ENCODE measurements around the gene FADS2.

The FADS2 gene

DNA sequence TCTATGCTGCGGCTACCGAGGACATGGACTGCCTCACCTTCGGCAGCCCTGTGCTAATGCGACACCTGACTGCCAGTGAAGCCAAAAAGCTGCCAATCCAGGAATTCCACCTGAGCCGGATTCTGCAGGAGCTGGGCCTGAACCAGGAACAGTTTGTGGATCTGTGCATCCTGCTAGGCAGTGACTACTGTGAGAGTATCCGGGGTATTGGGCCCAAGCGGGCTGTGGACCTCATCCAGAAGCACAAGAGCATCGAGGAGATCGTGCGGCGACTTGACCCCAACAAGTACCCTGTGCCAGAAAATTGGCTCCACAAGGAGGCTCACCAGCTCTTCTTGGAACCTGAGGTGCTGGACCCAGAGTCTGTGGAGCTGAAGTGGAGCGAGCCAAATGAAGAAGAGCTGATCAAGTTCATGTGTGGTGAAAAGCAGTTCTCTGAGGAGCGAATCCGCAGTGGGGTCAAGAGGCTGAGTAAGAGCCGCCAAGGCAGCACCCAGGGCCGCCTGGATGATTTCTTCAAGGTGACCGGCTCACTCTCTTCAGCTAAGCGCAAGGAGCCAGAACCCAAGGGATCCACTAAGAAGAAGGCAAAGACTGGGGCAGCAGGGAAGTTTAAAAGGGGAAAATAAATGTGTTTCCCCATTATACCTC is 32.1 kb upstream of the FADS2 start:
- no peak for DNase-seq (ENCODE audit: low read depth)

DNA sequence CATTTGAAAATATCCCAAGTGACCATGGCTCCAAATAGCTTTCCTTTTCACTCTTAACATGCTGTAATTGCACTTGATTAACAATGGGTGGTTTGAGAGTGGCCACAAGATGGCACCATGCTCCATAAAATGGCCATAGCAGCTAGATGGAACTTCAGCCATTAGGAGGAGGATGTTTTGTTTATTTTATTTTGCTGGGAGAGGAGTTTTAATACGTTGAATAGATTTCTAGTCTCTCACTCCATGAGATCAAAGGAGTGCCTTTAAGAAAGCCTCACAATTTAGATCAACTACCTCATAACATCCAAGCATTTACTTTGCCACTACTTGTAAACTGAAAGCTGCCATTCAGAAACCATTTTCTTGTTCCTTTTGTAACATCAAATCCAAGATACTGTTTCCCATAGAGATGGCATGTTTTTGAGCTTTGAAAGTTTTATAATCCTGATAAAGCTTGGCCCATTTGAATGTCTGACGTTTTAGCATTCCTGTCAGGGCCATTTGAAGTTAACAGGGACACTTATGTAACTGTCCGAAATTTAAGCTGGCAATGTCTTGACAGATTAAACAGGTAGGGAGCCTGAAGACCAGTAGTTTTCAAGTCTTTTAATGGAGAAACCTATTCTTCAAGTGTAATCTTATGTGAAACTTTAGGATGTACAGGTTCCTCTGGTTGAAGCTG is 30.7 kb upstream of the FADS2 start:
- DNase-seq (ENCODE audit: low read depth), result peak; percentile 38

DNA sequence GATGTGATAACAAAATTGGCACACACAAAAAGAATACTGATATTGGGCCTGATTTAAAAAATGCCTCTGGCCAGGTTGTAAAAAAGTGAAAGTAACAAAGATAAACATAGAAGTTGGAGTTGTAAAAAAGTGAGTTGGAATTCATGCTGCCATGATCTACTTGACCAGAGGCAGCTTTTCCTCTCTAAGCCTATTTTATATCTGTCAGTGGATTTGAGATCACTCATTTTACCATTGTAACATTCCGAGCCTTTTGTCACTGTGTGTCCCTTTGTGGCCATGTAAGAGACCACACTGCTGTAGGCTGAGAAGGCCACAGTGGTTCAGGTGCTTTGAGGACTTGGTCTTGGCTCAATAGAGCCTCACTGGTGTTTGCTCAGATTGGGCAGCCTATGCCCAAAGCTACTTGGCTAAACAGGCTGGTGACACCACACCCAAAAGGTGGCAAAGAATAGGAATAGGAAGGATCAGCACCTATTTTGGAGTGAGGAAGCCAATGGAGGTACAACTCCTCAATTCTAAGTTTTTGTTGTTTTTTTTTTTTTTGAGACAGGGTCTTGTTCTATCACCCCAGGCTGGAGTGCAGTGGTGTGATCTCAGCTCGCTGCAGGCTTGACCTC is 28.3 kb upstream of the FADS2 start:
- no peak for DNase-seq (ENCODE audit: low read depth)

DNA sequence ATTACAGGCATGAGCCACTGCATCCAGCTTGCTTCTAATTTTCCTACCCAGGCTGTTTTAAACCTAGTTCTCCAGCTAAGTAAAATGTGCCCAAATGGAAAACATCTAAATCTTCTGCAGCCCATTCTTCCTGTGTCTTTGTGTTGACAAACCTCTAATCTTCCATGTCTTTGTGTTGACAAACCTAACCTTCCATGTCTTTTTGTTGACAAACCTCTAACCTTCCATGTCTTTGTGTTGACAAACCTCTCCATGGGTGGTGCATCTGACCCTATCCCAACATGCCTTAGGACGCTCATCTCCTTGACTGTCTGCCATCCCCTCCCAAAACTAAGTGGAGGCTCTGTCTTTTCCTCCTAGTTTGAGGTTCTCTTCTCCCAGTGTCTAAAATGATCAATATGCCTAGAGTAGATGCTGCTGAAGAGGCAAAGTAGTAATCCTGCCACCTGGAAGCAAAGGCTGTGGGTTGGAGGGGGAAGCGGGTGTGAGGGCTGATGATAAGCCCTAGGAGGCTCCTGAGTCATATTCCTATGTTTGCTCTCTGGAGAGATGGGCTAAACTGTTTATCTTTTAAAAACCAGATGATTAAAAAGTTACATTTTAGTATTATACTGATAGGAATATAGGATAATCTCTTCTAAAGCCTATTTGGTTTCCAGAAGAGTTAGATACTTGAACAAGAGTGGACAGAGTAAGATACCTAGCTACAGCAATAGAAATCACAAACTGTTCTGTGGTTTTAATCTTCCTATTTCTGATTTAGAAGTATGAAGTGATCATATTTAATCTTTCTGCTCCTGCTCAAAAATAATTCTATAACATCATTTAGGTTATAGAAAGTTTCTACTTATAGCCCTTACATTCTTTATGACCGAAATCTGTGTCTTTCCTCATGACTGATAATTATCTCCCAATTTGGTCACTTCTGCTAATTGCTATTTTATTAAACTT is 27.5 kb upstream of the FADS2 start:
- DNase-seq (ENCODE audit: low read depth), result no peak

DNA sequence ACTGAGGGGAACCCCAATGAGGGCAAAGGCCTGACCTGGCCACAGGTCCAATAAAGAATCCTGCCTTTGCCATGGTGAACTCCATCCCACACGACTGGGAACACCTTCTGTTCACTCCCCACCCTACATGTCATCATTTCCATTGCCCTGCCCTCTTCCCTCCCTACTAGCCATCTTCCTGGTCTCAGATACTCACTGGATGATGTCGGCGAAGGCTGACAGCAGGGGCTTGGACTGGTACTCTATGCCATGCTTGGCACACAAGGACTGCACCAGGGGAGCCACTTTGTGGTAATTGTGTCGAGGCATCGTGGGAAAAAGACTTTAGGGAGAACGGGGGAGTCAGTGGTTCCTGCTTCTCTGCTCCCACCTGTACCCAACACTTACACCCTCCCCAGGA is 25.5 kb upstream of the FADS2 start:
- no peak for DNase-seq (ENCODE audit: low read depth)

DNA sequence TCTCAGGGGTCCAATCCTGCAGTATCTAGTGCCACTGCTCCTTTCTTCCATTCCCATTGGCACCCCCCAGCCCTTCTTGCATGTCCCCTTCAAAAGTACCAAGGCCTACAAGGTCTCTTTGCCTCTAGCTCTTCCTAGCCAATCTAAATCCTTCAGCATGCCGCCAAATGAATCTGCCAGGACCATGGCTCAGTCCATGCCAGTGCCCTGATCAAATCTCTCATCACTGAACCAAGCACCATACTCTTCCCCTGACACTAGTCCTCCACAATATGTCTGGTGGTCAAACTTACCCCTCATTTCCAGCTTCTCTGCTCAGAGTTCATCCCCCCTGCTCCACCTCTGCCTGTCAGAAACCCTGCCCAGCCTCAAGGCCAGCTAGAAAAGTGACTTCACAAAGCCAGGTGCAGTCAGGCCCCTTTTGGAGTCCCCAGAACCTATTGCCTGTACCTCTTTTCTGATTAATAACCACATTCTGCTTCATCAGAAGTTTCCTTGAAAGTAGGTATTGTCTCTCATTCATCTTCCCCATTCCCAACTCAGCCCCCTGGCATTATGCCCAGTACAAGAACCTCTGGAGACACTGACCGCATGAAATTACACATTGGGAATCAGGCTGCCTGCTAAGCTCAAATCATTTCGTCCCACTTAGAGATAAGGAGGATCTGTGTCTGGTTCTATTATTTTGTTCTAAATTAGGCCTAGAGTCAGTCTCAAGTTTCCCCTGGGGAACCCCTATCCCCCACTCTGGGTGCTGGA is 24.0 kb upstream of the FADS2 start:
- DNase-seq (ENCODE audit: low read depth), result no peak

DNA sequence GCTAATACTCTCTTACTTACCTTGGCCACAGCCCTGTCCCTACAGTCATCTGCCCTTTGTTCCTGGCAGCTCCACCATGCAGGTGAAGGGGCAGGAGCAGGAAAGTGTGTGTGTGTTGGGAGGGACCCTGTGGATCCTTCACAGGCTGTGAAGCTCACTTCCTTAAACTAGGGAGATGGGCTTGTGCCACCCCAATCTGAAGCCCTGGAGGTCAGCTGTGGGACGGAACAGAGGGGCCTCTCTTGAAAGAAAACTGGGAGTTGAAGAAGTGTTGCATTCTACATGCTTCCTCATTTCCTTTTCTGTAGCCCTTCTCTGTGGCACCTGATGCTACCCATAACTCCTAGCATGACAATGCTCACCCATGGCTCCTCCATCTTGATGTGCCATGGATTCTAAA is 23.0 kb upstream of the FADS2 start:
- no peak for DNase-seq (ENCODE audit: low read depth)

DNA sequence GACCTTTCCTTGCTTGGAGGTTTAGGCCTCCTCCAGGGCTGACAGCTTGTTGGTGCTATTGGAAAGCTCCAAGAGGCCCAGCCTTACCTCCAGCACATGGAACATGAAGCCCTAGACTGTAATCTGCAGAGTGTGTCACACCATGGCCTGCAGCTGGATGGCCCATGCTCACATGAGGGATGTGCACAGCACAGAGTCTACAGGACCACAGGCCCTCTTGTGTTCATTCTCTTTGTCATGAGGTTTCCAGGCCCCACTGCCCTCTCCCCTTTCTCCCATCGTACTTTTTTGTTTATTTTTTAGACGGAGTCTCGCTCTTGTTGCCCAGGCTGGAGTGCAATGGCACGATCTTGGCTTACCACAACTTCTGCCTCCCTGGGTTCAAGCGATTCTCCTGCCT is 21.3 kb upstream of the FADS2 start:
- no peak for DNase-seq (ENCODE audit: low read depth)

DNA sequence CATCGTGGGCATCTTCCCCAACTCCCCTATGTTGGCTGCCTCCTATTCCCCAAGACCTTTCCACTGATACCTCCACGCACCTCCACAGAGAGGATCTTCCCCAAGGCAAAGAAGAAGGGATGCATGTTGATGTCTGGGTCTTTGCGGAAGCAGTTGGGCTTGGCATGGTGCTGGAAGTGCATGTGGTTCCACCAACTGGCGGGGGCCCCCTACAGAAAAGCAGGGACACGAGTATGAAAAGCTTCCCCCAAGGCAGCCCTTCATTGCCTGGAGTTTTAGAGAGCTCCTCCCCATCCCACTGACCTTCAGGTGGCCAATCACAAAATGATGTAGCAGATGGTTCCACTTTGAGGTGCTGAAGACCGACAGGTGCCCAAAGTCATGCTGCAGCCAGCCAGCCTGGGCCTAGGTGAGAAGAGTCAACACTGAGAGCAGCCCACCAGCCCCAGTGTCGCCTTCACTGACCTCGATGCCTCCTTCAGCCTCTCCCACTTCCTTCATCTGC is 17.4 kb upstream of the FADS2 start:
- no peak for DNase-seq (ENCODE audit: low read depth)

DNA sequence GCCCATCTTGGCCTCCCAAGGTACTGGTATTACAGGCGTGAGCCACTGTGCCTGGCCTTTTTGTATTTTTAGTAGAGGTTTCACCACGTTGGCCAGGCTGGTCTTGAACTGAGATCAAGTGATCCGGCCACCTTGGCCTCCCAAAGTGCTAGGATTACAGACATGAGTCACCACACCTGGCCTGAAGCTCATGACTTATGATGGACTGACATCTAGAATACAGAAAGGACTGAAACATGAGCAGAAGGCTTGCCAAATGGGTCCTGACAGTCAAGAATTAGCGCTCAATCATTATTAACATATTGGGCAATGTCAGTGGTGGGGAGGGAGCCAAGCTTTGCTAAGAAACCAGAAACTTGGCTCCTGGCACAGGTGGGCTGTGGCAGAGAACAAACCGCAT is 16.3 kb upstream of the FADS2 start:
- DNase-seq (ENCODE audit: low read depth), result no peak

DNA sequence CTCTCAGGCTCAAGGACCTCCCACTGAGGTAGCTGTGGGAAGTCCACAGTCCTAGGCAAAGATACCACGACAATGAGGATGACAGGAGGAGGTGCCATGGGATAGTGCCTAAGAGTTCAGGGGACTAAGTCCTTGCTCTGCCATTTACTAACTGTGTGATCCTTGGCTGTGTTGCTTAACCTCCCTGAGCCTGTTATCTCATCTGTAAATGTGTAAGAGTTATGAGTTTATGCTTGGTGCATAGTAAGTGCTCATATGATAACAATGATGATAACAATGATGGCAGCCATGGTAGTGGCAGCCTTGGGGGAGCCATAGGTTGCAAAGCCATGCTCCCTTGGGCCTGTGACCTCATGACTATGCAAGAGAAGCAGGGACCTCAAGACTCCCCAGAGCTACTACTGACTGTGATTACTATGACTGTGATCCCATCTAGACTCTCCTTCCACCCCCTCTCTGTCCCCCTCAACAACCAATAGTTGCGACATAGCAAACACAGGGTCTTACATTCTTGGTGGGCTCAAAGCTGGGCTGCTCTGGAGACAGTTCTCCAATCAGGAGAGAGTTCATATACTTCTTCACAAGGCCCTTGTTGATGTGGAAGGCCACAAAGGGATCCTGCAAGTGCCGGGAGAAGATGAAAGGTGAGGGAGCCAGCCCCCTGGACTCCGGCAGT is 15.2 kb upstream of the FADS2 start:
- no peak for DNase-seq (ENCODE audit: low read depth)

DNA sequence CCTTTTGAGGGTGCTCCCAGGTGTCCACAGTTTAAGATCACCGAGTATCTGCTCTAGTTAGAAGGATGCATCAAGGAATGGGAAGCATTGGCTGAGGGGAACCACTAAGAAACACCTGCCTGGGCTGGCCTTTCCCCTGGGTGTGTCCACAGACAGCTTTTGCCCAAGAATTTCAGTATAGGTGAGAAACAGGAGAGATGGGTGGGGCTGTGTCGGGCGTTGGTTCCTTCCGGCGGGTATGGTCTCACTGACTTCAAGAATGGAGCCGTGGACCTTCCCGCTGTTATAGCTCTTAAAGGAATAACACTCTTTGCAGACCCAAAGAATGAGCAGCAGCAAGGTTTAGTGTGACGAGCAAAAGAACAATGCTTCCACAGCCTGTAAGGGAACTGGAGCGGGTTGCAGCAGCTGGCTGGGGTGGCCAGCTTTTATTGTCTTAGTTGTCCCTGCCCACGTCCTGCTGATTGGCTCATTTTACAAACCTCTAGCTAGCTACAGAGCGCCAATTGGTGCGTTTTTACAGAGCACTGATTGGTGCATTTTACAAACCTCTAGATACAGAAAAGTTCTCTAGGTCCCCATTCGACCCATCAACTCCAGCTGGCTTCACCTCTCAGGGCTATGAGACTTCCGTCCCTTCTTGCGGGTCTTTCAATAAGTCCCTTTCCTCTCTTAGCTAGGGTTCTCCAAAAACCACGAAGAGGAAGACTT is 13.7 kb upstream of the FADS2 start:
- DNase-seq (ENCODE audit: low read depth), result no peak

DNA sequence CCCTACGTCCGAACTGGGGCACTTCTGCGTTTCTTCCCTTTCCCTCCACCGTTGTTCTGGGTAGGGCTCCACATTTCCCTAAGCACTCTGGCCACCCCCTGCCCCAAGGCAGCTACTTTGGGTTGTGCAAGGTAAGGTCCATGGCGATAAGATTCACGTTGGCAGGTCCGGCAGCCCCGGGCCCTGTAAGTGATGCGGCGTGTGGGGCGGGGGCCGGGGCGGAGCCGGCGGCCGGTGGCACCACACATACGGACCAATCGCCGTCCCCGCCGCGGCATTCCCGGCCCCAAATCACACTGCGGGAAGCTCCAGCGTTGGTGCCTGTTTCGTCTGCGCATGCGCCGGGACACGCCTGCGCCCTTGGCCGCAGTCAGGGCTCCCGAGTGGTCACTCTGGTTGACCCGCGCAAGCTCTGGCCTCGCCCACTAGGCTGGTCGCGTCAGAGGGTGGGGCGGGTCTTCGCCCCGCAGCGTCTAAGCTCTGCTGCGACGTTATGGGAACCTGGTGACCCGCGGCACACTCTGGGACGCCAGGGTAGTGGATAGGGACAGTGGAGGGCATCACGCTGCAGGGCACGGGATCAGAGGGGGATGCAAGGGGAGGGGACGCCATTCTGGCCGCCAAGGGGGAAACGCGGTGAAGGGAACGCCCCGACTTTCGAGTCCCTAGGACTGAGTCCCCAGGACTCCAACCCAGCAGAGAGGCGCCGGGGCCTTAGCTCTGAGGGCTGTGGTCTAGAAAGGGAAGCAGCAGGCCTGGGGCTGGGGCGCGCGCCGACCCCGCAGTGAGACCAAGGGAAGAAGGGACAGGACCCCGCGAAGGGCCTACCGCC is 12.9 kb upstream of the FADS2 start:
- DNase-seq (ENCODE audit: low read depth), result peak; percentile 36

DNA sequence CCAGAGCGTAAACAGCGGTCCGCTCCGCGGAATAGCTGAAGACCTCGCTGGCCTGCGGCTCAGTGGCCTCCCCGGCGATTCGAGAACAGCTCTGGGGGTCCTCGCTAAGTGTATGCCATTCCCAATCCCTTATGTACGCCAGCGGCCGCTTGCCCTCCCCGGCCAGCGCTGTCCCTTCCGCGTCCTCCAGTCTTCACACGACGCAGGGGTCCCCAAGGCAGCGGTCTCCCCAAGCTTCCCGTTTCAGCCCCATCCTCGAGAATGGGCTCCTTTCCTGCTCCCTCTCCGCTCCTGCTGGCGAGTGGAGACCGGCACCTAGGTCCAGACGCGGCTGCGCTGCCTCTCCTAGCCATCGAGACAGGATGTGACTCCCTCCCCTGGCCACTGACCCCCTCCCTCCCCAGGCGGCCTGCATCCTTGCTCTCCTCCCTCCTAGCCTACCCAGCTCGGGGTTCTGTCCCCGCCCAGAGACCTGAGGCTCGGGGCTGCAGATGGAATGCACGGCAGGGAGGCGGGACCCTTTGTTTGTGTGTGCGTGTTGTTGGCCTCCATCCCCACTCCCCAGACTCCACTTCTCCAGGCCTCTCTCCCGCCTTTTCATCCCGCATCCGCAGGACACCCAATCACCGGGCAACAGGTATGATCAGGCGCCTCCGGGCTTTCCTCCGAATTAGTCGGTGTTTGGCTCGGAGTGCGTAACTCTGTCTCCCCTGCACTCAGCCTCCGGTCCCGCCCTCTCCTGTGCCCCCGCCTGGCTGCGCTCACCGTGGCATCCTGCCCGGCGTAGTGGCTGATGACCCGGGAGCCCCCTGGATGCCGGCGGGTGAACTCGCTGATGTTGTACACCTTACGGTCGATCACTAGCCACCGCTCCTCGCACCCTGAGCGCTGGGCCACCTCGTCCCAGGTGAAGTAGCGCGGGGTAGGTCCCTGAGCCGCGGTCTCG is 12.0 kb upstream of the FADS2 start:
- DNase-seq (ENCODE audit: low read depth), result no peak

DNA sequence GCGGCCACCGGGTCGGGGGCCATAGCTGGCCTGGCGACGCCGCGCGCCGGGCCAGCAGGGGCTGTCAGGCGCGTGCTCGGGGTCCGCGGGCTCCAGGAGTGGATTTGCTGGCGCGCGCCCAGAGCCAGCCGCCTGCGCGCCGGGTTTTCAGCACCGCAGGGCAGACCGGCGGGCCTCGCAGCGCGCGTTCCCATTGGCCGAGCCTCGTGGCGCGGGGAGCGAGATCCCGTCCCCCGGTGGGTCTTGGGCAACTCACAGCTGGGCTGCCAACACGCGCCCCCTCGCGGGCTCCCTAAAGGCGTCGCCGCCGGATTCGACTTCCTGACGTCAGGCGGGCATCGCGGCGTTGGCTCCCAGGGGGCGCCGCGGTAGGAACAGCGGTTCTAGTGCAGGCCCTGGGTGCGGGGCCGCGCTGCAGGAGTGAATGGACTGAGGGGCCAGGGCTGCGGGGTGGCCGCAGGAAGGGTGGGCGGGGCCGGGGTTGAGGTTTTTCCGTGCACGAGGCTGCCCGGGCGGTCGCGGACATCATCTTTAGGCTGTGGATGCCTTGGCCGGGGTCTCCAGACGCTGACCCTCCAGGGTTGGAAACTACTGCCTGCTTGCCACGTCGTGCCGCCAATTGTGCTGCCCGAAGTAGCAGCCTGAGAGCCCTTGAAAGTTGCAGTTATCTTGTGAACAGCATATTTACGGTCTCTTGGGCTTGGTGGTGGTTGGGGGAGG is 11.2 kb upstream of the FADS2 start, which contains the start of gene FADS1:
TSS of gene FADS1 (minus strand) at position 268 of the 720 bp plus-strand sequence. CDS start at position 194, 74 bp downstream.
- peak; percentile 67 for DNase-seq (ENCODE audit: low read depth)

DNA sequence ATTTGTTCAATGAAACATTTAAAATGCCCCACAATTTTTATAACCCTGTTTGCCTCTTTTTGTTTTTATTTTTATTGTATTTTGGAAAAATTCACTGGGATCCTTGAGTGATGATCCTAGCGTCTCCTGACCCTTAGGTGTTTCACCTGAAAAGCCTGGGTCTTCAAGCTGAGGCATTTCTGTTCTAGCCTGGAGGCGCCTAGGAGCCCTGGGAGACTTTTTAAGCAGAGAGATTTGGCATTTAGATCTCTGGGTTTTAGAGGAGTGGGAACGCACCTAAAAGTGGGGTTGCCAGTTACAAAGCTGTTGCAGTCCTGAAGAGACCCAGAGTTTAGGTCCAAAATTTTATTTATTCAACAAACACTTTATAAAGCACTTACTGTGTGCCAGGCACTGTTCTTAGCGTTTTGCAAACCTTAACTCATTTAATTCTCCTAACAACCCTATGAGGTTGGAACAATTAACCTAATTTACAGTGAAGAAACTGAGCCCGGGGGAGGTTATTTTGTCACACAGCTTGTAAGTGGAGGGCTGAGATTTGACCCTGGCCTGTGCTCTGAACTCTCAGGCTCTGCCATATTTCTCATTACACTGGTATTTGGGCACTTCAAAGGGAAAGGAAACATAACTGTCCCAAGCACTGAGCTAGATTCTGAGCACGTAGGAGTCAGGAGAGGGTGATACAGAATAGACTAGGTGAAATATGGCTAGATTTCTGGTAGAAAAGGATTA is 10.5 kb upstream of the FADS2 start:
- no peak for DNase-seq (ENCODE audit: low read depth)

DNA sequence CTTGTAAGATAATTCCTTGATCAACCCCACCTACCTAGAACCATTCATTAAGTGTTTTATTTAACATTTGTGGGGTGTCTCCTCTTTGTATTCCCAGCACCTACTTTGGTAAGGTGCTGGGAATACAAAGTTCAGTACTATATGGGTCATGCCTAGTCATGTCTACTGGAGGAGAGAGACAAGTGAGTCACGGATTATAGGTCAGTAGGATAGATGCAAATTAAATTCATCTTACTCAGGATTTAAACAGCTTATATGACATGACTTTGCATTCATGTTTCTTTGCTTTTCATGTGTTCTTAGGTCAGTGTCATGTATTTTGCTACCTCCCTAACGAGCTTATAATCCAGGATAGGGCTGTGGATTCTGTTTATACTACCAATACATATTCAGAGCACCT is 7.9 kb upstream of the FADS2 start:
- no peak for DNase-seq (ENCODE audit: low read depth)
